ENCODE data around the gene ENO1. TPM values are rescaled to one million over a fixed set of nuclear protein-coding genes. Genes with fewer than 3 reads are reported as not detected.
A peak's percentile ranks its signal among the peaks of the same experiment; 100 is the strongest.

ENO1 gene
- total RNA-seq, 2 experiments from 2014 or later: 3,008 to 3,028 TPM

DNA sequence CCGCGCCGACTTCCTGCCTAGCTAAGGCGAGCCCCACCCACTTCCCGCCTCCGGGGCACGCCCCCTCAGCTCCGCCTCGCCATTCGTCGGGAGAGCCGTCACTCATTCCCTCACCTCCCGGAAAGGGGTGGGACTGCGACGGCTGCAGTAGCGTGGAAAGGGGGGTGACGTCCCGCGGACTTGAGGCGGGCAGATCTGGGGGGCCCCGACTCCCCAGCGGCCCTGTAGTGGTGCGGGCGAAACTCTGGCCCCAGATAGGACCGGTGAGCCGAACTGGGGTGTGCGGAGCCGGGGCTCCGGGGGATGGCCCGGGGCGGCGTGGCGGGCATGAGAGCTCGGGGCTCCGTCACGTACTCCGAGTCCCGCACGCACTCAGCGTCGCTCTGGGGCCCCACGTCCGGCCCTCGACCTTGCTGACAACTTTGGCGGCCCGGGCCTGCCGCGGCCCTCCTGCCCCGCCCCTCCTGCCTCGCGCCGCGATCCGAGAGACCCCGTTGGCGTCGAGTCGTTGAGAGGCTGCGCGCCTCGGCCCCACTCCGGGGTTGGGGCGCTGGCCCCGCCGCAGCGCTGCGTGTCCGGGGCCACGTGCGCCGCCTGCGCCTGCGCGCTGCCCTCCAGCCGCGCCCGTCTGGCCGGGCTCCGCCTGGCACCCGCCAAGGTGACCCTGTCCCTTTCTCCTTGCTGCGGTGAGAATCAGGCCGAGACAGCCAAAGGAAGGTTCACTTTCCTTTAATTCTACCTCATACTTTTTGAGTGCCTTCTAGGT is 395 bp upstream of the ENO1 start:
- Mint-ChIP-seq H3K4me1 (ENCODE audit: low read depth) (peaks cover 30% of the 10 kb centered on the region), H3K4me3 (peak overlapping the region; percentile 95), H3K36me3 (peaks cover 54% of the 10 kb centered on the region), H3K9me3 (no peaks in the 10 kb centered on the region), H3K27me3 (peaks cover 2% of the 10 kb centered on the region), H3K27ac (peak overlapping the region; percentile 100)
- CTCF ChIA-PET: interaction anchor here (0.6 to 1.4 kb wide), 5 partner anchors 19 to 126 kb away, joined by 4 to 6 read pairs (median 4); no protein-coding TSS in a partner anchor
- POLR2A ChIA-PET: interaction anchor here (0.5 to 5.2 kb wide), 8 partner anchors 11 to 353 kb away, joined by 3 to 39 read pairs (median 10); no protein-coding TSS in a partner anchor
- DNase-seq: peak; percentile 99
- intact Hi-C loops (cut with micrococcal nuclease): loop anchor here (1.0 to 10.0 kb wide), 5 partner anchors 21 to 917 kb away; partner anchors contain the start of gene PARK7

DNA sequence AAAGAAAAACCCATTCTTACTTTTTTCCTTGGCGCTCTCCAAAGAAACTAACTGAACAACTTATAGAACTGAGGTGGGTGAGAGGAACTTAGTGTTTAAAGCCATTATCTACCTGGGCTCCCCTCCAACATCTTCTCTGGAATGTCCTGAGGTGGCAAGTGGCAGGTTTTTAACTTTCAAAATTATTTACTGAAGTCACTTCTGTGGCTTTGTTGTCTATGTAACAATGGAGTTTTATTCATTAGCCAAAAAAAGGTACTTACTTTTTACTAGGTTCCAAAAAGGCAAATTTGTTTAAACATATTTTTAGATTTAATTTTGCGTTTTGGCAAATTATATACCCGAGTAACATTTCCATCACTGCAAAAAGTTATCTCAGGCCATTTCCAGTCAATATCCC is 2.4 kb downstream of the ENO1 start:
- H3K9me3 Mint-ChIP-seq: no peaks in the 10 kb centered on the region
- peak overlapping the region; percentile 98 for H3K27ac Mint-ChIP-seq
- peak overlapping the region; percentile 95 for H3K4me3 Mint-ChIP-seq
- CTCF ChIA-PET: no interaction called here
- POLR2A ChIA-PET: interaction anchor here (3.5 kb wide), 1 partner anchor 8 kb away, joined by 30 read pairs; no protein-coding TSS in a partner anchor
- H3K27me3 Mint-ChIP-seq: peaks cover 2% of the 10 kb centered on the region
- intact Hi-C loops (cut with micrococcal nuclease): loop anchor here (5.0 to 10.0 kb wide), 4 partner anchors 274 to 914 kb away; partner anchors contain the start of gene PARK7
- no peak for DNase-seq
- H3K36me3 Mint-ChIP-seq: peaks cover 82% of the 10 kb centered on the region
- H3K4me1 Mint-ChIP-seq (ENCODE audit: low read depth): peaks cover 57% of the 10 kb centered on the region

DNA sequence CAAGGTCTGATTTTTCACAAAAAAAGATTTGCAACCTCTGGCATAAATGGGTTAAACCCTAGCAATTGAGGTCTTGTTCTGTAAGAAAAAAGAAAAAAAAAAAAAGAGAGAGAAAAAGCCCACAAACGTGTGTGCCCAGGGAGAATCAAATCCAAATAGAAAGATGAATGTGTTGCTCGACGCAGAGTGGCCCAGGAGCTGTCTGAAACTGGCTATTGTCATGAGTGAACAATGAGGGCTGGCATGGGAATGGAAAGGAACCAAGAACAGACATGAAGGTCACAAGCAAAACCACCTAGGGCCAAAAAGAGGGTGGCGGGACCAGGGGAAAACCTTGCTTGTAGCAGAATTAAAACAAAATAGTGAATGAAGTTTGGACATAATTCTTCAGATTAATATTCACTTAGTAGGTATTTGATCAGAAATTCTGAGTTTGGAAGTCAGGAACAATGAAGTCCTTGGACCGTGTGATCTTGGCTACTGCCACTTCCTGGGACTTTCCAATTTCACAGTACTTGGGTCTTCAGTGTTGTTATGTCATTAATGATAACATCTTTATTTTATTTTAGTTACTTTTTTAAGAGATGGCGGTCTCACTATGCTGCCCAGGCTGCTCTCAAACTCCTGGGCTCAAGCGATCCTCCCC is 3.1 kb downstream of the ENO1 start:
- POLR2A ChIA-PET: interaction anchor here (2.6 kb wide), 1 partner anchor 13 kb away, joined by 45 read pairs; no protein-coding TSS in a partner anchor
- no peaks in the 10 kb centered on the region for H3K9me3 Mint-ChIP-seq
- peak overlapping the region; percentile 98 for H3K27ac Mint-ChIP-seq
- H3K4me3 Mint-ChIP-seq: peak overlapping the region; percentile 95
- intact Hi-C loops (cut with micrococcal nuclease): loop anchor here (5.0 to 10.0 kb wide), 4 partner anchors 273 to 913 kb away; partner anchors contain the start of gene PARK7
- peaks cover 2% of the 10 kb centered on the region for H3K27me3 Mint-ChIP-seq
- CTCF ChIA-PET: interaction anchor here (1.9 kb wide), 1 partner anchor 16 kb away, joined by 8 read pairs; no protein-coding TSS in a partner anchor
- H3K36me3 Mint-ChIP-seq: peaks cover 90% of the 10 kb centered on the region
- peak; percentile 37 for DNase-seq
- peaks cover 59% of the 10 kb centered on the region for H3K4me1 Mint-ChIP-seq (ENCODE audit: low read depth)

DNA sequence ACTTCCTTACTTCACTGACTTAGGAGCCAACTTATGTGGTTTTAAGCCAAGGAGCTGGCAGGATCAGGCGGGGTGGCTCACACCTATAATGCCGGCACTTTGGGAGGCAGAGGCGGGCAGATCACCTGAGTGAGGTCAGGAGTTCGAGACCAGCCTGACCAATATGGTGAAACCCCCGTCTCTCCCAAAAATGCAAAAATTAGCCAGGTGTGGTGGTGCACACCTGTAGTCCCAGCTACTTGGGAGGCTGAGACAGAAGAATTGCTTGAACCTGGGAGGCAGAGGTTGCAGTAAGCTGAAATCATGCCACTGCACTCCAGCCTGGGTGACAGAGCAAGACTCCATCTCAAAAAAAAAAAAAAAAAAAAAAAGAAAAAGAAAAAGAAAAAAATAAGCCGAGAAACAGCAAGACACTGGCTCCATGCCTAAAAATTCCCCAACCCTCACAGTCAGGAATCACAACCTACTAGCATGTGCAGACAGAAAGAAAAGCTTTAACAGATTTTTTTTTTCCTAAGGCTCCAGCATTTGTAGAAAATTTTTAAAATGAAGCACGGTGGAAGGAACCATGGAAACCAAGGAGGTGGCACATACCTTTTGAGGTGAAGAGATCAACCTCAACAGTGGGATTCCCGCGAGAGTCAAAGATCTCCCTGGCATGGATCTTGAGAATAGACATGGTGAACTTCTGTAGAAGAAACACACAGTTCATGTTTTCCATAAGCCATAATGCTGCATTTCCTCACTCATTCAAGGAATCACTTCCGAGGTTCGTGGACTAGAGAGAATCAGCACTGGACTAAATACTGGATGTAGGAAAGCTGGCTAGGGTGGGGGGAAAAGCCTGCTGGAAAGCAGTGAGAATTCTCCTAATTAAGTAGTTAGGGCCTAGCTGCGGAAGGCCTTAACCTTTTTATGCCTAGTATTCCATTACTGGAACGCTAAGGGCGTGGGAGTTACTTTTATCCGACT is 4.0 kb downstream of the ENO1 start:
- Mint-ChIP-seq H3K27ac (peak overlapping the region; percentile 98), H3K4me3 (peak overlapping the region; percentile 95), H3K9me3 (no peaks in the 10 kb centered on the region), H3K36me3 (peaks cover 92% of the 10 kb centered on the region), H3K4me1 (ENCODE audit: low read depth) (peaks cover 57% of the 10 kb centered on the region), H3K27me3 (peaks cover 2% of the 10 kb centered on the region)
- intact Hi-C loops (cut with micrococcal nuclease): loop anchor here (5.0 to 10.0 kb wide), 4 partner anchors 272 to 912 kb away; partner anchors contain the start of gene PARK7
- DNase-seq: no peak
- ChIA-PET POLR2A (interaction anchor here (1.0 to 2.6 kb wide), 5 partner anchors 12 to 36 kb away, joined by 3 to 45 read pairs (median 4); no protein-coding TSS in a partner anchor), CTCF (interaction anchor here (0.9 to 1.9 kb wide), 6 partner anchors 11 to 130 kb away, joined by 4 to 8 read pairs (median 4); no protein-coding TSS in a partner anchor)

DNA sequence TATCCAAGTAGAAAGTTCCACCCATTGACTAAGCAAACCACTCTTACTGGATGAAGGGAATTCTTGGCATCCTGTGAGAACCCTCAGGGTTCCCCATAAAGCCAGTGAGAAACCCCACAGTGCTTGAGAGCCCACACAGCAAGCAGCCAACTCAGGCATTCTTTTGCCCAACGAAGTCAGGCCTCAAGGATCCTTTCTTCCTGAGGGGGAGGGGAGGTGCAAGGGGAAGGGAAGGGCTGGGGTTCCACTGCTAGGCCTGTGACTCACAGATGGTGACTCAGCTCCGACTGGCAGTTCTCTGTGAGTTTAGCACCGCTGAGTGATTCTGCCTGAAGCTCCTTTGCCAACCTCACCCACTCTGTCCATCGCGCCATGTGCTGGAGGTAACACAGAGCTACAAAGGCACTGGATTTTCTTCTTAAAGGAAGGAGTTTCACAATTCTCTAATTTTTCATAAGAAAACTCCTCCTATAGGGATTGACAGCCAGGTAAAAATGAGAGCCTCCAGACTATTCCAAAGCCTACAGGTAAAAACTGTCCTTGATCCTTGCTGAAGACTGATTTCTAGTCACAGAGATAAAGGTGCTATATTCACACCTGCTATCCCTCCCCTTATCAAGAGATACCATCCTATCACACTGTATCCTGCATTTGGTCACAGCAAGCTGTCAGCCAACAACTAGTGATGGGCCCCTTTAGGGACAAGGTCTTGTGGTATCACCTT is 4.8 kb downstream of the ENO1 start:
- ChIA-PET CTCF (interaction anchor here (0.9 to 1.9 kb wide), 6 partner anchors 10 to 131 kb away, joined by 4 to 8 read pairs (median 4); no protein-coding TSS in a partner anchor), POLR2A (interaction anchor here (1.0 to 2.6 kb wide), 5 partner anchors 11 to 37 kb away, joined by 3 to 45 read pairs (median 4); no protein-coding TSS in a partner anchor)
- intact Hi-C loops (cut with micrococcal nuclease): loop anchor here (1.0 to 10.0 kb wide), 4 partner anchors 14 to 479 kb away; no protein-coding TSS in a partner anchor
- Mint-ChIP-seq H3K9me3 (no peaks in the 10 kb centered on the region), H3K27ac (peak overlapping the region; percentile 87), H3K4me3 (peak overlapping the region; percentile 95), H3K36me3 (peaks cover 96% of the 10 kb centered on the region), H3K27me3 (peaks cover 2% of the 10 kb centered on the region), H3K4me1 (ENCODE audit: low read depth) (peaks cover 61% of the 10 kb centered on the region)
- DNase-seq: peak; percentile 91

- ChIA-PET CTCF (interaction anchor here (0.9 to 1.9 kb wide), 5 partner anchors 10 to 132 kb away, joined by 4 to 8 read pairs (median 4); no protein-coding TSS in a partner anchor), POLR2A (interaction anchor here (1.0 to 2.6 kb wide), 5 partner anchors 10 to 37 kb away, joined by 3 to 45 read pairs (median 4); no protein-coding TSS in a partner anchor)
- Mint-ChIP-seq H3K4me1 (ENCODE audit: low read depth) (peaks cover 64% of the 10 kb centered on the region), H3K36me3 (peaks cover 95% of the 10 kb centered on the region), H3K27me3 (peaks cover 2% of the 10 kb centered on the region), H3K4me3 (peak overlapping the region; percentile 95), H3K27ac (peak overlapping the region; percentile 87), H3K9me3 (no peaks in the 10 kb centered on the region)
- intact Hi-C loops (cut with micrococcal nuclease): loop anchor here (1.0 to 10.0 kb wide), 4 partner anchors 14 to 478 kb away; no protein-coding TSS in a partner anchor
- no peak for DNase-seq
These were observed 5.5 kb downstream of the ENO1 start for GRCh38 chr1:8873001-8873400.

GRCh38 chr1:8871965-8872399 is 6.5 kb downstream of the ENO1 start:
- Mint-ChIP-seq H3K9me3 (no peaks in the 10 kb centered on the region), H3K27ac (peak overlapping the region; percentile 87), H3K36me3 (peaks cover 94% of the 10 kb centered on the region), H3K27me3 (no peaks in the 10 kb centered on the region), H3K4me3 (peak overlapping the region; percentile 95), H3K4me1 (ENCODE audit: low read depth) (peaks cover 72% of the 10 kb centered on the region)
- DNase-seq: no peak
- POLR2A ChIA-PET: interaction anchor here (0.7 to 1.4 kb wide), 2 partner anchors 9 to 13 kb away, joined by 3 to 8 read pairs; no protein-coding TSS in a partner anchor
- CTCF ChIA-PET: interaction anchor here (0.7 to 1.5 kb wide), 3 partner anchors 9 to 23 kb away, joined by 5 to 7 read pairs (median 6); no protein-coding TSS in a partner anchor
- intact Hi-C loops (cut with micrococcal nuclease): loop anchor here (10.0 kb wide), 2 partner anchors 447 to 477 kb away; no protein-coding TSS in a partner anchor

GRCh38 chr1:8871539-8871935 is 6.9 kb downstream of the ENO1 start:
- H3K27me3 Mint-ChIP-seq: no peaks in the 10 kb centered on the region
- peaks cover 77% of the 10 kb centered on the region for H3K4me1 Mint-ChIP-seq (ENCODE audit: low read depth)
- ChIA-PET CTCF (interaction anchor here (0.7 to 1.5 kb wide), 4 partner anchors 9 to 23 kb away, joined by 3 to 7 read pairs (median 6); no protein-coding TSS in a partner anchor), POLR2A (interaction anchor here (0.7 to 1.4 kb wide), 2 partner anchors 9 to 12 kb away, joined by 3 to 8 read pairs; no protein-coding TSS in a partner anchor)
- H3K4me3 Mint-ChIP-seq: peak overlapping the region; percentile 95
- no peak for DNase-seq
- peak overlapping the region; percentile 87 for H3K27ac Mint-ChIP-seq
- H3K9me3 Mint-ChIP-seq: no peaks in the 10 kb centered on the region
- H3K36me3 Mint-ChIP-seq: peaks cover 94% of the 10 kb centered on the region
- intact Hi-C loops (cut with micrococcal nuclease): loop anchor here (10.0 kb wide), 2 partner anchors 447 to 477 kb away; no protein-coding TSS in a partner anchor

DNA sequence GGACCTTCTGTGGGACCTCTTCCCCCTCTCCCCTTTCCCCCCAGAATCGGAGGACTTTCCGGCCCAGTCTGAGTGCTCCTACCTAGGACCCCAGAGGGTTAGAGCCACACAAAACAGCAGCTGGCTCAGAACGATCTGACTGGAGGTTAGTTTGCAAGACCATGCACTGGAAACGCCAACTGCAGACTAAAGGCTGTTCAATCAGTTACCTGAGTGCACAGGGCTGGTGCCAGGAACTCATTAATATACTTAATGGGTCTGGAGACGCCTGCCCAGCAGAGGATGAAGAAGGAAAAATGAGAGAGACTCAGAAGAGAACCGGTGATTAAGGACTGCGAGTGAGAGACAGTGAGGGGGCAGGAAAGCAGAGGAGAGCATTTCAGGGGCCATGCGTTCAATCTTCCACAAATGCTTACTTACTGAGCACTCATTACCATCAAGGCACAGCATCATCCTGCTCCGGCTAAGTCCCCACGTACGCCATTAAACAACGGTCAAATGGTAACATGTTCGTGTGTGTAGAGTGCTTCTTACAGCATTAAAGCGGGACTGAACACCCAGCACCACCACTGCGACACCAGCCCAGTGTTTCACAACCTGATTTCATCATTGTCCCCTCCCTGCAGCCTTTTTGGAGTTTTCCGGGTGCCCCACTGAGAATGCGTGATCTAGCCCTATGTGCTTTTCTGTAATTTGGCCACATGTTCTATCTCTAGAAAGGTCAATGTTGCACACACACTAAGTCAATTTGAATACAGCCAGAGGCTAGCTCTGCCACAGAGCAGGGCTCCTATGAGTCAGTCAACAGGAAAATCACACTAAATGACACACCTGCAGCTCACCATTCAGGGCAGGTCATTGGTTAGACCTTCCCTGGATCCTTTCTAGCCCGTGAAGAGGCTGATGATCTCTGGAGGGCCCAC is 7.6 kb downstream of the ENO1 start:
- ChIA-PET CTCF (interaction anchor here (0.7 to 1.5 kb wide), 3 partner anchors 9 to 22 kb away, joined by 3 to 7 read pairs (median 5); no protein-coding TSS in a partner anchor), POLR2A (interaction anchor here (1.4 to 2.2 kb wide), 2 partner anchors 11 to 12 kb away, joined by 8 to 15 read pairs; no protein-coding TSS in a partner anchor)
- peaks cover 81% of the 10 kb centered on the region for H3K4me1 Mint-ChIP-seq (ENCODE audit: low read depth)
- intact Hi-C loops (cut with micrococcal nuclease): loop anchor here (10.0 kb wide), 2 partner anchors 446 to 476 kb away; no protein-coding TSS in a partner anchor
- H3K27ac Mint-ChIP-seq: peak overlapping the region; percentile 87
- peaks cover 92% of the 10 kb centered on the region for H3K36me3 Mint-ChIP-seq
- no peaks in the 10 kb centered on the region for H3K27me3 Mint-ChIP-seq
- DNase-seq: peak; percentile 42
- no peaks in the 10 kb centered on the region for H3K9me3 Mint-ChIP-seq
- peak overlapping the region; percentile 38 for H3K4me3 Mint-ChIP-seq
